ENCODE measurements around the gene NOL4L.

Gene NOL4L

GRCh38 chr20:32474009-32474716, 111.0 kb downstream of the NOL4L start:
- DNase-seq (ENCODE audit: low read depth) = no peak

GRCh38 chr20:32473231-32474008, 111.7 kb downstream of the NOL4L start:
- DNase-seq (ENCODE audit: low read depth) = no peak
- no peak overlapping the region for H3K4me3 ChIP-seq (ENCODE audit: low read depth, low read length)
- no peak for TF ChIP-seq CTCF (IDR thresholded peaks at IDR 0.05; ENCODE audit: insufficient read depth, low read depth, low read length, missing control alignments)

More at GRCh38 chr20:32474009-32474716, 111.0 kb downstream of the NOL4L start:
- no peak for TF ChIP-seq CTCF (IDR thresholded peaks at IDR 0.05; ENCODE audit: insufficient read depth, low read depth, low read length, missing control alignments)
- no peak overlapping the region for H3K4me3 ChIP-seq (ENCODE audit: low read depth, low read length)

- no peak for DNase-seq (ENCODE audit: low read depth)
- H3K4me3 ChIP-seq (ENCODE audit: low read depth, low read length) = no peak overlapping the region
- TF ChIP-seq CTCF (IDR thresholded peaks at IDR 0.05; ENCODE audit: insufficient read depth, low read depth, low read length, missing control alignments) = no peak
Measured at GRCh38 chr20:32472581-32473207, 112.4 kb downstream of the NOL4L start.

GRCh38 chr20:32470940-32471339, 114.2 kb downstream of the NOL4L start:
- no peak for TF ChIP-seq CTCF (IDR thresholded peaks at IDR 0.05; ENCODE audit: insufficient read depth, low read depth, low read length, missing control alignments)
- no peak overlapping the region for H3K4me3 ChIP-seq (ENCODE audit: low read depth, low read length)
- no peak for DNase-seq (ENCODE audit: low read depth)

GRCh38 chr20:32470025-32470861, 114.9 kb downstream of the NOL4L start:
- H3K4me3 ChIP-seq (ENCODE audit: low read depth, low read length) = no peak overlapping the region
- peak; percentile 70 for DNase-seq (ENCODE audit: low read depth)
- TF ChIP-seq CTCF (IDR thresholded peaks at IDR 0.05; ENCODE audit: insufficient read depth, low read depth, low read length, missing control alignments) = no peak

- H3K4me3 ChIP-seq (ENCODE audit: low read depth, low read length) = no peak overlapping the region
- no peak for DNase-seq (ENCODE audit: low read depth)
- no peak for TF ChIP-seq CTCF (IDR thresholded peaks at IDR 0.05; ENCODE audit: insufficient read depth, low read depth, low read length, missing control alignments)
Measured at GRCh38 chr20:32468860-32469259, 116.3 kb downstream of the NOL4L start.
